GM19240 (cell line): Measurements from ENCODE around the gene CNOT4.
"Not testable (repeated sequence)": the region's sequence is repeated elsewhere in the genome, so short reads cannot be mapped to it uniquely, and the experiment has no call there.

Experiments
- DNase-seq: peaks from one replicate; pipeline ENCODE4 v3.0.0; 2011; ENCODE audit warnings: low spot score; ENCODE audit not compliant: insufficient read length

Gene CNOT4

DNA sequence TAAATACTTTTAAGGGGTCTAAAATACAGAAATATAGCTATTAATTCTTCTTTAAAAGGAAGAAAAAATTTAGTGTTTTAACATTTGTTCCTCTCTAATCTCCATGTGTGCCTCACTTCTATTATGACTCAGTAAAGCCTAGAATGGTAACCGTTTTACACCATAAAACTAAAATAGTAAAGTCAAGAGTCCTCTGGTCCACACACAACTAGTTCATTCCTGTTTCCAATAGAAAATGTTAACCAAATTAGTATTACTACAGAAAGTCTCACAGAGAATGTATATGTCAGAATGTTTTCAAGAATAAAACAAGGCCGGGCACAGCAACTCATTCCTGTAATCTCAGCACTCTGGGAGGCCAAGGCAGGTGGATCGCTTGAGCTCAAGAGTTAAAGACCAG is 55.8 kb downstream of the CNOT4 start:
- no peak for DNase-seq

DNA sequence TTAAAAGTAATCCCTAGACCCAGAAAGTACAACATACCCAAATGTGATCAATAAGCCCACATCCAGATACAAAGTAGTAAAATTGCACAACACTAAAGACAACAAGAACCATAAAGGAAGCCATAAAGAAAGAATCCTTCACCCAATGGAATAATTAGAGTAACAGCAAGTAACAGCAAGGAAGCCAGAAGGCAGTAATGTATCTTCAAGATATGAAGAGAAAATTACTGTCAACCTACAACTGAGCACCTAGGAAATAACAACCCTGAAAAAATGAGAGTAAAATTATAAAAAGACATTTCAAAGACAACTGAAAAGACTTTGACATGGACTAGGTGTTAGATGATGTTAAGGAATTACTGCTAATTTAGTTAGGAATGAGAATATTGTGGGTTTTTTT is 60.5 kb downstream of the CNOT4 start:
- DNase-seq = no peak

DNA sequence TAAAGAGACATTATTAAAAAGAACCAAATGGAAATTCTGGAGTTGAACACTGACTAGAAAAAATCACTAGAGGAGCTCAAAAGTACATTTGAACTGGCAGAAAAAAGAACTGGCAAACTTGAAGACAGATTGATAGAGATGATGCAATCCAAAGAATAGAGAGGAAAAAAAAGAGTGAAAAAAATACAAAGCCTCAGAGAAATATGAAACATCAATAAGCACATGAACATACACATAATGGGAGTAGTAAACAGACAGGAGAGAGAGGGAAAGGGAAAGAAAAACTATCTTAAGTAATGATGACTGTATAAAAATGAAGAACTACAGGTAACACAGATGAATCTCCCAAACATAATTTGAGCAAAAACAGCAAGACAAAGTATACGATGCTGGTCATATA is 61.1 kb downstream of the CNOT4 start:
- DNase-seq = no peak

DNA sequence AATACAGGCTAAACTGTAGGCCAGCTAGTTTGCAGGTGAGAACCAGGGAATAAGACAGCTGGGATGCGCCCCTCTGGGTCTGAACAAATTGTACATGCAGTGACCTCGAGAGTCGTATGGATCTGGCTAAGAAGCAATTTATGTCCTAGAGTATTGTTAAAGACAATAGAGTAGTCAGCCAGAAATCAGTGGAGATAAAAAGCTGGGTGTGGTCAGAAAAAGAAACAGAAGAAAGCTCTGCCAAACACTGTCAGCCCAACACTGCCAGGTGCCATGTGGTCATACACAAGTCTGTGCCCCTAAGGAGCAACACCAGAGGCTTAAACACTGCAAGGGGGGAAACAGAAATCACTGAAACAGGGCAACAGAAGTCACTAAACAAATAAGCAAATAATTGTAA is 62.2 kb downstream of the CNOT4 start:
- DNase-seq = no peak

DNA sequence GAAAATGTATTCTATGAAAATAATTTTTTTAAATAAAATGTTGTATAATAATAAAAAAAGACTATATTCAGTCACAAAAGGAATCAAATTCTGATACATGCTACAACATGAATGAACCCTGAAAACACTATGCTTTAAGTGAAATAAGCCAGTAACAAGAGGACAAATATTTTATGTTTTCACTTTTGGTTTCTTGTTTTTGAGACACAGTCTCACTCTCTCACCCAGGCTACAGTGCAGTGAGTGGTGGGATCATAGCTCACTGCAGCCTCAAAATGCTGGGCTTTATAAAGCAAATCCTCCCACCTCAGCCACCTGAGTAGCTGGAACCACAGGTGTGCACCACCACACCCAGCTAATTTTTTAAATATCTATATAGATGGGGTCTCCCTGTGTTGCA is 64.2 kb downstream of the CNOT4 start:
- DNase-seq = no peak

DNA sequence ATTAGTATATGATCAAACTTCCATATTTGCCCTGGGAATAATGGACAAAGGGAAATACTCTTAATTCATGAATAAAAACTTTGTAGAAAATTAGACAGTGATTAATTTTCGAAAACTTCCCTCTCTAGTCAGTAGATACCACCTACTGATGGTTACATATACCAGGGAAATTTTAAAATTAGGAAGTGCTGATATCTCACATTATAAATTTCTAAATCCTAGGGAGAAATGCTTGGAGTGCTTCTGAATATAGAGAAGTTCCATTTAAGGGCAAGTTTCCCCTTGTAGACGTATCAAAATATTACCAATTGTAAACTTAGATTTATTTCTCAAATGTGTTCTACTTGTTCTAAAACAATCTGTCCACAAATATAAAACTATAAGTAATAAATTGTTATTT is 64.6 kb downstream of the CNOT4 start:
- not testable (repeated sequence) for DNase-seq

DNA sequence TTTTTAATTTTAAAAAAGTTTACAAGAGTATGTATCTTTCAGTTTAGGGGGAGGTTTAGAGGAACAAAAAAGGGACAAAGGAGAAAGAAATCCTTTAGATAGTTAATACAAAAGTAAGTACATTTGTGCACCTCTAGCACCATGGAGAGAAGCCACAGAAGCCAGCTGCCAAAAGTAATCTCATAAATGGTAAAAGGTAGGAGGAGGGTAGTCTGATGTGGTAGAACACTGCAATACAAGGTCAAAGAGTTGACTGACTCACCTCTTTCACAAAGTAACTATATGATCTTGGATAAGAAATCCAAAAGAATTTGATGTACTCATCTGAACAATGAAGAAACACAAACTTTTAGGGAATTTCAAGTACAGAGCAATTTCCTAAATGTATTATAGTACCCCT is 68.1 kb downstream of the CNOT4 start:
- DNase-seq = no peak

DNA sequence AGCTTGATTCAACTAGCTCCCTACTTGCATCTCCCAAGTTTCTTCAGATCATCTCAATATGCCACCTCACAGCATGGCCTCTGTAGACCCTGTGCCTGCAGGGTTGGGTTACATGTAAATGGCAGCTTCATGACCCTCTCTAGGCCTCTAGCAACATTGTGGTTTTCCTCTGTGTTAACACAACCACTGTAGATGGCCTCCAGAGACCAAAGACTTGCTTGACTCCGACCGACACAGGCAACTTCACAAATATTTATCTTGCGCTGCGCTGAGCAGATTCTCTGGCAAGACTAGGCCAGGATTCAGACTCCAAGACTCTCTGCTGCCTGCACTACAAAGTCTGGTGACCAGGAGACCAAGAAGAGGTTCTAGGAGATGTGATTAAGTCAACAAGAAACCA is 75.9 kb downstream of the CNOT4 start:
- DNase-seq = no peak

DNA sequence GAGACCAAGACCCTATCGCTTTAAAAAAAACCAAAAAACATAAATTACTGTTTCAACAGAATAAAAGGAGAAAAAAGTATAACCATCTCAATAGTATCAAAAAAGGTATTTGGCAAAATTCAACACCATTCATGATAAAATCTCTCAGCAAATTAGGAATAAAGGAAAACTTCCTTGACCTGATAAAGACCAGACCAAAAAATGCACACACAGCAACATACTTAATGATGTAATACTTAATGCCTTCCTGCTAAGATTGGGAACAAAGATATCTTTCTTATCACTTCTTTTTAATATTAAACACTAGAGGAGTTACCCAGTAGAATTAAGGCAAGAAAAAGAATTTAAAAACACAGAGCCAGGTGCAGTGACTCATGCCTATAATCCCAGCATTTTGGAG is 79.3 kb downstream of the CNOT4 start:
- DNase-seq = no peak

DNA sequence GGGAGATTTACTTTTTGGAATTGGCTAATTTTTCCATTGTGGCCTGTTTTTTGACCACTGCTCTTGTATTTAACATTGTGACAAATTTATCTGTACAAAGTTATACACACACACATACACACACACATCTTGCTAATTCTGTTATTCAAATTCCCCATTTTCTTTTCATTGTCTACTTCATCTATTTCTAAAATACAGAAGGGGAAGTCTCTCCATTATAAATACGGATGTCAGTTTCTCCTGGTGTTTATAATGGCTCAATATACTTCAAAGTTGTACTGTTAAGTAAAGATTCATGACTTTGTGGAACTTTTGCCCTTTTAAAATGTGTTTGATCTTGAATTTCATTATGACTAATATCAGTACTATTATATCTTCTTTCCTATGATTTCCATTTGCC is 81.0 kb downstream of the CNOT4 start:
- no peak for DNase-seq

DNA sequence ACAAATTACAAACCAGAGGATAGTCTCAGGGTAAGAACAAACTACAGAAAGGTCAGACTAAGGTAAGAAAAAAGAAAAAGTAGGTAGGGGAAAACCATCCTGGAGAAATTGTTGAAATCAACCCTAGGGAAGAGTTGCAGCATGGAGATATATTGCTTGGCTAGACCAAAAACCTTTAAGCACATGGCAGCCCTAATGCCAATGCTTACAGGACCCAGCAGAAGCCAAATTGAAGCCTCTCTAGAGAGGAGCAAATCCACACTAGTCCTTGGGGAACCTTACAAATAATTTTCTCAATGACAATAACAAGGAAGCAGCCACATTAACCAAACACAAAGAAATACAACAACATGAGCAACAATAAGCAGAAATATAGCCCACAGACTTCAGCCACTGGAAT is 81.9 kb downstream of the CNOT4 start:
- DNase-seq = no peak

DNA sequence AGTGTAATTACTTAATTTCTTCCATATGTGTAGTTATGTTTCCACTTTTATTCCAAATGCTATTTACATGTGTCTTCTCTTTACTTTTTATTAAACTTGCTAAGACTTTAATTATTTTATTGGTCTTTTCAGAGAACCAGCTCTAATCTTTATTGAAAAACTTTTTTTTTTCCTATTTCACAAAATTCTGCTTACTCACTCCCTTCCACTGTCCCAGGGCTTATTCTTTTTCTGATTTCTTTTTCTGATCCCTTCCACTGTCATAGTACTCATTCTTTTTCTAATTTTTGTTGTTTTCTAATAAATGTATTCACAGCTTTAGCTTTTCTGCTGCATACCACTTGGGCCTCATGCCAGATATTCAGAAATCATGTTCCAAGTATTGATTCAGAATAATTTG is 82.7 kb downstream of the CNOT4 start:
- DNase-seq = no peak

DNA sequence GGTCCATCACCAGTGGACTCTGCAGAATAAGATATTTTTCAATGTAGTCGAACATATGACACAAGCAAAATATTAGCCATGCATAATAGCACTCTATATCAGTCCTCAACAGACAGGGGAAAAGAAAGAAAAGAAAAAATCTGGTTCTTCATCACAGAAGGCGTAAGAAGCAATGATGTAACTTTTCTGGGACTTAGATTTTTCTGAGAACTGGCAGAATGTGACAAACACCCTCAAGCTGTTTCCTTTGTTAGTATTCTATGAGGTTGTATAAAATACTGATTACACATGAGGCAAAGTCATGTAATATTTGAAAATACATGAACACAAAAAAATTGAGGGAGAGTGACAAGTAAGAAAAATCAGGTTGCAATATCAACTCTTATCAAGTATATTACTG is 84.9 kb downstream of the CNOT4 start:
- no peak for DNase-seq

DNA sequence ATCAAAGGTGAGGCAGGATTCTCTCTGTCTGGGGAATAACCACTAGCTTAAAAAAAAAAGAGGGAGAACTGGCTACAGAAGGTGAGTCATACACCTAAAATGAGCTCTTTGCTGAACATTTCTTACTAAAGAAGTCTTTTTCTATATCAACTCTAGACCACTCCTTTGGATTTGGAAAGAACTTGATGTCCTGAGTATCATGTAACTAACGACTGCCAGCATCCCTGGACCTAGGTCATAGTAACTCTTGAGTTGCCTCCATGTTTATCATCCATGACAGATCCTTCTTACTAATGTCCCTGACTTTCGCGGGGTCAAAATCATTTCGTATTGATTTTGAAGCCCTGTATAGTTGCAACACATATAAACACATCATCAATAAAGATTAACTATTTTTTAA is 89.1 kb downstream of the CNOT4 start:
- no peak for DNase-seq

DNA sequence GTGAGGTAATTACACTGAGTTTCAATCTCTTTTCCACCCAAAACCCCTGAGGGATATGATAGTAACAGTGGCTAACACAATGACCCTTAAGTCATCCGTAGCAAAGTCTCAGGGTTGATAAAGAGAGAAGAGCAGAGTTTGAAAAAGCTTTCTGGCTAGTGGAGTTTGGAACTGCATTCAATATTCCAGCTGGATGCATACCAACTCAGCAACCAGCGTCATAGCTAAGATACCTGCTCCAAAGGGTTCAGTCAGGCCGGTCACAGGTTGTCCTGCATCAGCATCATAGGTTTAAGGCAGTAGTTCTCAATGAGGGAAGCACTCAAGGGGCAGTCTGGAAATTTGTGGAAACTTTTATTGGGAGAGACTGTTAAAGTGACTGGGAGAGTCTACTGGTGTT is 93.5 kb downstream of the CNOT4 start:
- no peak for DNase-seq

DNA sequence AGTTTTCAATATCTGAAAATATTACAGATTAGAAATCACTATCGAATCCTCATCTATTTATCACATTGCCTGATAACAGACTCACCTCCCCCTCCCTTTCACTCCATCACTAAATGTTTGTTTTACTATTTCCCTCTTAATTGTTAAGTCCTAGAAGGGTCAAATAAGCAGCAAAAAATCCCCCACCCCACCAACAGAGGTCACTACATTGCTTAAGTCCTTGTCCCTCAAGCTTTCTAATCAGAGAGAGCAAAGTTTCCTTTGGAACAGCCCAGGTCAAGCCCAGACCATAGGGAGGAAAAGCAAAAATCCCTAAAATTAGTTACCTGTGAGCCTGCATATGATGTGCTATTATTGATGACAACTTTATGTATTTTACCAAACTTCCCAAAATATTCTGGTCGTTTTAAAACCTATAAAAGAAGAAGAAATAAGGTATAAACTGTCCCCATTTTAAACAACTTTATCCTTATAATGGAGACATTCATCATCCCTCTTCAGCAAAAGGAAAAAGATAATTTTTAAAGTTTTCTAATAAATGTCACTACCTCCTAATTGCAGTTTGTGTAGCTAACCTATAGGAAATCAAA is 95.0 kb downstream of the CNOT4 start:
- no peak for DNase-seq

DNA sequence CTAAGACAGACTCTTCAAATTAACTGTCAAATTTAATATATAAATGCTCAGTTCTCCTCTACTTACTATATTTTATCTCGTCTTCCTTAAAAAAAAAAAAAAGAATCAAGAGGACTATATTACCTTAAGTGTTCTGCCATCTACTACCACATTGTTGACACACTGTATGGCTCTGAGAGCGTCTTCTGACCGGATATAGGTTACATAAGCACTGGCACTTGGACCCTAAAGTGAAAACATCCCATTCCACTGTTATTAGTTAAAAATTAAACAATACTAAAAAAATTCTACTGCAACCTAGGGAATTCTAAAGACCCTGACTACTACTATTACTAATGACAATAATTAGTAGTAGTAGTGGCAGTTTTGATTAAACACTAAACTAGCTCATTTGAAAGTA is 95.7 kb downstream of the CNOT4 start:
- no peak for DNase-seq

DNA sequence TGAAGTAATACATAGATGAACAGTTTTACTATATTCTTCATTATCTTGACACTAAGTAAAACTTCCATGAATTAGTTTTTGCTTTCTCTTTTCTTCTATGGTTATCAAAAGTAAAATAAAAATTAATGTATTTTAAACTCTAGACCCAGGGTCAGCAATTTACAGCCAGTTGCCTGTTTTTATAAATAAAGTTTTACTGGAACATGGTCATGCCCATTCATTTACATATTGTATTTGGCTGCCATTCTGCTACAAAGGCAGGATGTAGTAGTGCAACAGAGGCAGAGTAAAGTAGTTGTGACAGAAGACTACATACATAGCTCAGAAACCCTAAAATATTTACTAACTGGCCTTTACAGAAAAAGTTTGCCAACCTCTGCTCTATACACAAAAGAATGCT is 98.8 kb downstream of the CNOT4 start:
- no peak for DNase-seq

DNA sequence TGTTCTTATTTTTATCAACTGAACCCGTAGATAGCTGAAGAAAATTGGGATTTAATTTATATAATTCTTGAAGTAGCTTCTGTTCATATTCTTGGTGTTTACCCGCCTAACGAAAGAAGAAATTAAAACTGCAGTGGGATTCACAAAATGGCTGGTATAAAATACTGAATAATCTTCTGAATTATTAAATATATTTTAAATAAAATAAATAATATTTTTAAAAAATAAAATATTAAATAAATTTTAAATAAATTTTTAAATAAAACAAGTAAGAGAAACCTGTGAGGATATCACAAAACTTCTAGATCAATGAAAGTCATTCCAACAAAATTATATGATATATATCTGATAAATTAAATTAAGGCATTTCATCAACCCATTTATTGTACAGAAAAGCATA is 99.4 kb downstream of the CNOT4 start:
- DNase-seq = no peak

DNA sequence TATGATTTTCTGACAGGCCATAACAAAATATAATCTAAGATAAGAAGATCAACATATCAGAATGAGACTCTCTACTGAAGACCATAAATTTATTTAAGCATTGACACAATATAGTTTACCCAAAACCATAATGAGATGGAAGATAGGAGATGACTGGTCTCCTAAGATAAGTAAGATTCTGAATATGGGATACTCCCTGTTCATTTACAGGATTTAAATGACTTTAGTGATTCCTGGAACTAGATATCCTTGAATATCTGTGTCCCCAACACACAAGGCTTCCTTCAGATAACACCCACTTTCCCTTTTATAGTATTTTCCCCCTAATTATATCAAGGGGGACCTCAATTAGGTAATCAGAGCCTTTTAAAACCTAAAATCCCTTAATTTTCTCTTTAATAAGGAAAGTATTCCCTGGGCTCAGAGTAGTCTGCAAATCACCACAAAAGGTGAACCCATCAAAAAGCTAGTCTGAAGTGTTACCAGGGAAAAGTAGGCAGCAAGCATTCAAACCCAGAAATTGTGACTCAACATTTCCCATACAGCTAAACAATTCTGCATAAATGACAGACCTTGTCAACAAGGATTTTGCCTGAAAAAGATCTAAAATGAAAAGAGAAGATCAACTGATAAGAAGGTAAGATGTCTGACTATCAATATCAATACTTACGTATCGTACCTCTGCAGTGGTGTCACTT is 99.9 kb downstream of the CNOT4 start:
- DNase-seq = no peak

DNA sequence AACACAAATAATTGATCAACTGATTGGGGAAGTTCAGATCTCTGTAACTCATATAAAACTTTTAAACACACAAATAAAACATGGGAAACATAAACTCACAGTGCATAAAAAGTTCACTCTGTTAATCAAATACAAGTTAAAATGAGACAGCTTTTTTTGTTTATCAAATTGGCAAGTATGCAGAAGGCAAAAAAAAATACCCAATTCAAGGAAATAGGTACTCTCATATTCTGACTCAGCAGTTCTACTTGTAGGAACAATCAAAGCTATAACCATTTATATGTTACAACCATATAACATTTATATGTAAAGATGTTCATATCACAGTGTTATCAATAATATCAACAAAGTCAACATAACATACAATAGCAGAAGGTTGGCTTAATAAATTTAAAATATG is 102.0 kb downstream of the CNOT4 start:
- DNase-seq = no peak

DNA sequence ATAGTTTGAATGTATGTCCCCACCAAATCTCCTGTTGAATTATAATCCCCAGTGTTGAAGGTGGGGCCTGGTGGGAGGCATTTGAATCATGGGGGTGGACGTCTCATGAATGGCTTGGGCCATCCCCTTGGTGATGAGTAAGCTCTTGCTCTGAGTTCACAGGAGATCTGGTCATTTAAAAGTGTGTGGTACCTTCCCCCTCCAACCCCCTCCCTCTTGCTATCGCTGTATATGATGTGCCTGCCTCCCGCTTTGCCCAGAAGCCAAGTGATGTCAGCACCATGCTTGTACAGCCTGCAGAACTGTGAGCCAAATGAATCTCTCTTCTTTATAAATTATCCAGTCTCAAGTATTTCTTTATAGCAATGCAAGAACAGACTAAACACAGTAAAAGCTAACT is 103.0 kb downstream of the CNOT4 start:
- no peak for DNase-seq

DNA sequence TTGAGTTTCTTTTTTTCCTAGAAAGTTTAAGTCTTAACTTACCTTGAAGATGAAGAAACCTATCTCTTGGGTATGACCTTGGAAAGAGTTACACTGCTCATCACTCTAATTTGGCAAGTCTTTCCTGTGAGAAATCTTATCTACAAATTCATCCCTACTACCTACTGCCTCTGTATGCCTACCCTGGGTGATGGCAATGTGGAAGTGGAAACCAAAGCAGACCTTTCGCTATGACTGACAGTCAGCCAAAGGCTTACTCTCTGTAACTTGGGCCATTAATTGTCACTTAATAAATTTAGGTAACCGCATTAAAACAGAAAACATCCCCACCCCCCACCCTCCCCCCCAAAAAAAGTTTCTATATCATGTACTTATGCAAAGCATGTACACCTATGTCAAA is 103.9 kb downstream of the CNOT4 start:
- DNase-seq = no peak

DNA sequence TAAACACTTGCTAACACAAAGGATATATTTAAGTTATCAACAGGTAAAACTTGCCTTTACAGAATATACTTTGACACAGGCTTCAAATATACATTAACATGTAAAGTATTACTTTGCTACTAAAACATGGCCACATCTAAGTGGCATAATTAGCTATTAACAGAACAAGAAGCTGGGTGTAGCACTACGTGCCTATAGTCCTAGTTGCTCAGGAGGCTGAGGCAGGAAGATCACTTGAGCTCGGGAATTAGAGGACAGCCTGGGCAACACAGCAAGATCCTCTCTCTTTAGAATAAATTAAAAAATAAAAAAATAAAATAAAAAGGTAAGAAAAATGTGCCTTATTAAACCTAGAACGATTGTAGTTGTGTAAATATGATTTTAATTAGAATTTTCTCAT is 106.6 kb downstream of the CNOT4 start:
- DNase-seq = no peak
